ENCODE results near the gene ZCCHC24. TPM values are rescaled to one million over a fixed set of nuclear protein-coding genes. Genes with fewer than 3 reads are reported as not detected.
A peak's percentile ranks its signal among the peaks of the same experiment; 100 is the strongest.

The ZCCHC24 gene
- total and polyA plus RNA-seq, 2 donors from 2014 or later, result 8.4 to 21.3 TPM

GRCh38 chr10:79411546-79412495, 33.6 kb downstream of the ZCCHC24 start:
- no peak overlapping the region for H3K27ac ChIP-seq (ENCODE audit: low read depth in 2 of 2, low read length in 2 of 2)
- FAIRE-seq, result no peak
- intact Hi-C loops (cut with DNase I), result no loop called here
- no peak overlapping the region for H3K9ac ChIP-seq (ENCODE audit: low read length in 3 of 3)
- no peak for TF ChIP-seq CTCF (IDR thresholded peaks at IDR 0.05; ENCODE audit: borderline replicate concordance, extremely low read depth, insufficient read depth)
- H3K36me3 ChIP-seq (ENCODE audit: control insufficient read depth in 2 of 3, insufficient read depth in 3 of 3, low read length in 3 of 3), result no peaks in the 10 kb centered on the region
- peak in 1 of 5 donors; percentile 59 for DNase-seq
- peaks cover 0 to 17% (median 10%) of the 10 kb centered on the region in 3 donors for H3K4me1 ChIP-seq (ENCODE audit: control insufficient read depth in 2 of 3, insufficient read depth in 2 of 3, low read depth in 1 of 3, low read length in 3 of 3)
- no peaks in the 10 kb centered on the region for H3K27me3 ChIP-seq (ENCODE audit: control insufficient read depth, insufficient read depth, low read length)
- H3K9me3 ChIP-seq (ENCODE audit: control insufficient read depth in 2 of 3, insufficient read depth in 1 of 3, low read length in 3 of 3), result no peaks in the 10 kb centered on the region
- H3K4me3 ChIP-seq (ENCODE audit: low read length in 3 of 3), result no peak overlapping the region

DNA sequence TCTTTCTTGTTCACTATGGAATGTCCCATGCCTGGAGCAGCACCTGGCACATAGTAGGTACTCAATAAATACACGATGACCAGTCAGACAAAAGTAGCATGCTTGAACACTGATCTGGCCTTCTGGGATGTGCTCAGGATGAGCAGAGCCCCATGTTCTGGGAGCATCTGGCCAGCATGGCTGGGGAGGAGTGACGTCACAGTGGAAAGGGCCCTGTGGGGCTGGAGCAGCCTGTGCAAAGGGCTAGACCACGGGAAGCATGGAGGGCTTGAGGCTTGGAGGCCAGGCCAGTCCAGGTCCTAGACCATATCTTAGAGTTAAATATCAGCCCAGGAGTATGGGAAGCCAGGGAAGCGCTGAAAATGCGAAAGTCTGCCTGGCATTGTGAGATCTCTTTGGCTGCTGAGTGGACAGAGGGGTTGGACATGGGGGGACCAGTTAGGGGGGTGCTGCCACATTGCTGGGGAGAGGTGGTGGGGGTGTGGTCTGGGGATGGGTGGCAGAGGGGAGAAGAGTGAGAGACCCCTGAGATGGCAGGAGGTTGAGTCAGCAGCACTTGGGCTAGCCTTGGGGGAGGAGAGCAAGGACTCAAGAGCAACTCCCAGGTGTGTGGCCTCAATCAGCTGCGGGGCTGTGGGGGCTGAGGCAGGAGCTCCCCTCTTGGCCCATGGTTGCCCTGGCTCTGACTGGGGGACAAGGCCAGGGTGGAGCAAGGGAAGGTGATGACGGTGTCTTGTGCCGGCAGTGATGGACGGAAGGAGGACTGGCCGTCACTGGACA, 34.9 kb downstream of the ZCCHC24 start:
- no peaks in the 10 kb centered on the region for H3K27me3 ChIP-seq (ENCODE audit: control insufficient read depth, insufficient read depth, low read length)
- intact Hi-C loops (cut with DNase I), result no loop called here
- no peak overlapping the region for H3K4me3 ChIP-seq (ENCODE audit: low read length in 3 of 3)
- H3K9ac ChIP-seq (ENCODE audit: low read length in 3 of 3), result no peak overlapping the region
- no peak for TF ChIP-seq CTCF (IDR thresholded peaks at IDR 0.05; ENCODE audit: borderline replicate concordance, extremely low read depth, insufficient read depth)
- FAIRE-seq, result no peak
- H3K4me1 ChIP-seq (ENCODE audit: control insufficient read depth in 2 of 3, insufficient read depth in 2 of 3, low read depth in 1 of 3, low read length in 3 of 3), result peaks cover 2 to 30% (median 18%) of the 10 kb centered on the region in 3 donors
- no peak overlapping the region for H3K27ac ChIP-seq (ENCODE audit: low read depth in 2 of 2, low read length in 2 of 2)
- DNase-seq, result peak in 1 of 5 donors; percentile 48
- H3K9me3 ChIP-seq (ENCODE audit: control insufficient read depth in 2 of 3, insufficient read depth in 1 of 3, low read length in 3 of 3), result no peaks in the 10 kb centered on the region
- H3K36me3 ChIP-seq (ENCODE audit: control insufficient read depth in 2 of 3, insufficient read depth in 3 of 3, low read length in 3 of 3), result no peaks in the 10 kb centered on the region

- DNase-seq (peak in 2 of 5 donors; percentile 43 to 66), FAIRE-seq (no peak)
- no peak overlapping the region for H3K4me3 ChIP-seq (ENCODE audit: low read length in 3 of 3)
- no peak for TF ChIP-seq CTCF (IDR thresholded peaks at IDR 0.05; ENCODE audit: borderline replicate concordance, extremely low read depth, insufficient read depth)
- no peak overlapping the region for H3K9ac ChIP-seq (ENCODE audit: low read length in 3 of 3)
- H3K4me1 ChIP-seq (ENCODE audit: control insufficient read depth in 2 of 3, insufficient read depth in 2 of 3, low read depth in 1 of 3, low read length in 3 of 3), result peaks cover 2 to 38% (median 22%) of the 10 kb centered on the region in 3 donors
- H3K27me3 ChIP-seq (ENCODE audit: control insufficient read depth, insufficient read depth, low read length), result no peaks in the 10 kb centered on the region
- H3K9me3 ChIP-seq (ENCODE audit: control insufficient read depth in 2 of 3, insufficient read depth in 1 of 3, low read length in 3 of 3), result no peaks in the 10 kb centered on the region
- no peak overlapping the region for H3K27ac ChIP-seq (ENCODE audit: low read depth in 2 of 2, low read length in 2 of 2)
- intact Hi-C loops (cut with DNase I), result no loop called here
- H3K36me3 ChIP-seq (ENCODE audit: control insufficient read depth in 2 of 3, insufficient read depth in 3 of 3, low read length in 3 of 3), result no peaks in the 10 kb centered on the region
These were observed 35.7 kb downstream of the ZCCHC24 start for GRCh38 chr10:79409726-79410085.

All from kidney (tissue), 14 donors.